ENCODE results near the gene RASA1.

DNA sequence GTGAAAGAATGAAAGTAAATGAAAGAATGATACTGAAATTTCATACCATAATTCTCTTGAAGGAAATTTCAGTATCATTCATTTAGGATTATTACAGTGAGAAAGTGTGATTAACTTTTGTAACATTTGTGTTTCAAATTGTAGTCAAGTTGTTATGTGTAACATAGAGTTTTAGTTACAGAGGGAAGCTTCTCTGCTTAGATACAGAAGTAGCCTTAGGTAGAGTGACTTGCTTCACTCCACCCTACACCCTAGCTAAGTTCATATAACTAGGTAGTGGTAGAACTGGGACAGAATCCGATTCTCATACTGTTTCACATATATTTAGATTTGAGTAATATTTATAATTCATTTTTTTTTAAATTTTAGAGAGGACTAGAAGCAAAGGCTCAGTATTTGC, 9.0 kb downstream of the RASA1 start:
- no peak for TF ChIP-seq CTCF (IDR thresholded peaks at IDR 0.05)
- TF ChIP-seq POLR2AphosphoS5 (IDR thresholded peaks at IDR 0.05) = no peak
- TF ChIP-seq POLR2A (IDR thresholded peaks at IDR 0.05) = no peak
